Activated CD8-positive, alpha-beta memory T cell treated with anti-CD3 and anti-CD28 coated beads for 1 hour (primary cell): ENCODE results near the gene AOPEP.

Source experiments
- DNase-seq, 2 donors: peaks; one replicate each; pipeline ENCODE4 v3.0.0-alpha.2; 2020; ENCODE audit warnings: low read depth in 1 of 2; ENCODE audit errors: extremely low read depth in 1 of 2

AOPEP gene, protein sequence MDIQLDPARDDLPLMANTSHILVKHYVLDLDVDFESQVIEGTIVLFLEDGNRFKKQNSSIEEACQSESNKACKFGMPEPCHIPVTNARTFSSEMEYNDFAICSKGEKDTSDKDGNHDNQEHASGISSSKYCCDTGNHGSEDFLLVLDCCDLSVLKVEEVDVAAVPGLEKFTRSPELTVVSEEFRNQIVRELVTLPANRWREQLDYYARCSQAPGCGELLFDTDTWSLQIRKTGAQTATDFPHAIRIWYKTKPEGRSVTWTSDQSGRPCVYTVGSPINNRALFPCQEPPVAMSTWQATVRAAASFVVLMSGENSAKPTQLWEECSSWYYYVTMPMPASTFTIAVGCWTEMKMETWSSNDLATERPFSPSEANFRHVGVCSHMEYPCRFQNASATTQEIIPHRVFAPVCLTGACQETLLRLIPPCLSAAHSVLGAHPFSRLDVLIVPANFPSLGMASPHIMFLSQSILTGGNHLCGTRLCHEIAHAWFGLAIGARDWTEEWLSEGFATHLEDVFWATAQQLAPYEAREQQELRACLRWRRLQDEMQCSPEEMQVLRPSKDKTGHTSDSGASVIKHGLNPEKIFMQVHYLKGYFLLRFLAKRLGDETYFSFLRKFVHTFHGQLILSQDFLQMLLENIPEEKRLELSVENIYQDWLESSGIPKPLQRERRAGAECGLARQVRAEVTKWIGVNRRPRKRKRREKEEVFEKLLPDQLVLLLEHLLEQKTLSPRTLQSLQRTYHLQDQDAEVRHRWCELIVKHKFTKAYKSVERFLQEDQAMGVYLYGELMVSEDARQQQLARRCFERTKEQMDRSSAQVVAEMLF

DNA sequence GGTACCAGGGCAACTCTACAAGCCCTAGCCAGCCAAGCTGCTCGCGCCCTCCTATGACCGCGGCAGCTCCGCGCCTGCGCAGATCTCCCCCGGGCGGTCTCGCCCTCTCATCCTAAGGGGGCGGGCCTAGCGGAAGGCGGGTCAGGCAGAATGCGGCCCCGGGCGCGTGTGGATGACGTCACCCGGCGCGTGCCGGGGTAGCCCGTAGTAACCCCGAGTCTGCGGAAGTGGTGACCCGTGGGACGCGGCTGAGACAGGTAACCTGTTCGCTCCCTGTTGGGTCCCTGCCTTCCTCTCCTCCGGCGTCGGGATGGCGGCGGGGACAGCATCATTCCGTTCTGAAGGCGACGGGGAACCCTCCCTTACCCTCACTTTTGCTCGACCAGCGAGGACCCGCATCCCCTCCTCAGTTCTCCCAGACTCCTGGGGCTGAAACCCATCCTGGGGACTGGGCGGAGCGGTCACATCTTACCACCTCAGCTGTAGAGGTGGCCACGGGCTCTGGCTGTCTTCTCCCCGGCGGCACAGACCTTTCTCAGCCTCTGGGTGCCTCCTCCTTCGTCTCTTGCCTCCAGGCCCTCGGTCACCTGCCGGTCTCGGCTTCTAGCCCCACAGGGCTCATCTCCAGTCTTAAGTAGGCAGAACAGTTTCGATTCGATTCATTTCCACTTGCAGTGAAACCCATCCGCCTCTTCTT is at the start of gene AOPEP:
Gene AOPEP (plus strand): TSS at position 205 of the 697 bp plus-strand sequence. CDS start 33,085 bp downstream, outside the sequence.
- peak; percentile 97 to 100 for DNase-seq

DNA sequence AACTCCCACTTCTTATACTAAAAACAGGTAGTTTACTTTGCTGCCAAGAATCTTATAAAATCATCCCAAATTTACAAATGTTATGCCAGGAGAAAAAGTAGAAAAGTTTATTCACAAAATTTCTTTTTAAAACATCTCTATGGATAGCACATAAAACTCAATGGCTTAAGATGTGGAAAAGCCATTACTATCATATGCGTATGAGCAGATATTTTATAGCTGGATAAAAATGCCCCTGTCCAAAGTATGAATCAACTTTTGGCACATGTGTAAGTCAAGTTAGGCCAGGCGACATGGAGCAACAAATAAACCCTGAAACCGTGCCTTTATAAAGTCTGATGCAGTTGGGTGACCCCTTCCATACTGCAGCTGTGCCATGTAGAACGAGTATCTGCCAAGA is 48.6 kb upstream of the AOPEP start:
- DNase-seq = no peak

DNA sequence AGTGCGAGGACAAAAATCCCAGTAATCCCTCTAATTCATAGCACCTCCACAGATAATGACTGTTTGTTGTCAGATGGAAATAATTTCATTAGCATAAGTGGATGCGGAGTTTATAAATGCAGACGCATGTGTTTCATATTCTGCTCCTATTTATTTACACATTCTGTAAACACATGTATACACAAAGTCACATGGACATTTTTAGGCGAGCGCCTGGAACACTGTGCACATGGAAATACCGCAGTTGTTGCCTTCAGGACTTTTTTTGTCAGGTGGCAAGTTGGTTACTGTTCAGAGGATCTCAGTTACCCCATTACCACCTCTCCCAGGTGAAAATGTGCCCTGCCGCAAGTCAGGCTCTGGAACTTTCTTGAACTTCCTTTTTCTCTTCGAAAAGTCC is 46.9 kb upstream of the AOPEP start:
- DNase-seq = no peak

DNA sequence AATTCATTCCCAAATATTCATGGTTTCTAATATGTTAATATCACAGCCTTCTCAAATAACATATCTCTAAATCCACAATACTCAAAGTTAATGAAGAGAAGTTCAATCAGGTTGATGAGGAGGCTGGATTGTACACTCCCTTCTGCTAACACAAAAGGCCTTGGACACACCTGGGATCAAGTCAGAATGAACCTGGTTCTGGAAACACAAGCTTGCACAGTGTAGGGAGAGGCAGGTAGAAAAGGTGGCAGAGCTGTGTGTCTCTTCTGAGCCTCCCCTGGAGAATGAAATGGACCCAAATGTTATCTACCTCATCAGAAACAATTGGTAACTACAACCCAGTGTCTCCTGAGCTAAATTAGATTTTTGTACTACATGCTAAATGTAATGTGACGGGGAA is 46.5 kb upstream of the AOPEP start:
- no peak for DNase-seq

DNA sequence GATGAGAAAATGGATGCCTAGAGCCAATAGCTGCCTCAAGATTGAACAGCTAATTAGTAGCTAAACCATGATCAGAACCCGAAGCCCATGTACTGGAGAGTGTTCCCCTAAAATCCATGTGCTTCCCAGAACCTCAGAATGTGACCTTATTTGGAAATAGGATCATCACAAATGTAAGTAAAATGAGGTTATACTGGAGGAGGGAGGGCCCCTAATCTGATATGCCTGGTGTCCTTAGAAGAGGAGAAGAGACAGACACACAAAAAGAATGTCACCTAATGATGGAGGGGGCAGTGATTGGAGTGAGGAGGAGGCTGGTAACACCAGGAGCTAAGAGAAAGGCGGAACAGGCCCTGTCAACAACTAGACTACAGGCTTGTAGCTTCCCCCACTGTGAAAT is 45.9 kb upstream of the AOPEP start:
- DNase-seq = no peak

DNA sequence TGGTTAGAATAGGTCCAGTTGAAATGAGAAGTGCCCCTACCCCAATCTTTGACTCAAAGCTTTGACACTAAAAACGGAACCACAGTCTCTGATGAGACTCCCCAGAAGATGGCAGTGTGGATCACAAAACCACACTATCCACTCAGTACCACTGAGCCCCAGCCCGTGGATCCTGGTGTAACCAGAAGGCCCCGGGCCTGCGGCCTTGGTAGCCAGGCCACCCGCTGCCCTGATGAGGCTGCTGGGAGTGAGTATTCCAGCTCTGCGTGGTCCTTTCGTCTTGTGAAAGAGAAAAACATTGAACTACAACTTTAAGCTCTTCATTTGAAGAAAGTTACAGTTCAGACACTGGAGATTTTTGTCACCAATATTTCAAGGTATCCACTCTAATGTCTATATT is 45.0 kb upstream of the AOPEP start:
- DNase-seq = peak; percentile 7 to 12

DNA sequence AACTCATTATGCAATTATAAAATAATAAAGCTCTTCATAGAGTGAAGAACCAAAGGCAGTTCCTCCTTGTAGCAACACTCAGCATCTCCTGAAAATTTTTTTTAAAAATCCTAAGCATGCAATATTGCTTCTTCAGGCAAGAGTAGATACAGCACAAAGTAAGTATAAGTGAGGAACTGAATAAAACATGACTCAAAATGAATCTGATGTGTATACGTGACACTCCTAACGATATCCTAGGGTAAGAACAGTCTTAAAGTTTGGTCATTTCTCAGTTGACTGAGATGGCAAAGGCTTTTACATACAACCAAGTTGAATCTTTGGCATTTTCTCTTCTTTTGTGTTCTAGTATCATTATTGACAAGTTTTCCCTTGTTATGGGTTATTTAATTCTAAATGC is 41.1 kb upstream of the AOPEP start:
- no peak for DNase-seq

DNA sequence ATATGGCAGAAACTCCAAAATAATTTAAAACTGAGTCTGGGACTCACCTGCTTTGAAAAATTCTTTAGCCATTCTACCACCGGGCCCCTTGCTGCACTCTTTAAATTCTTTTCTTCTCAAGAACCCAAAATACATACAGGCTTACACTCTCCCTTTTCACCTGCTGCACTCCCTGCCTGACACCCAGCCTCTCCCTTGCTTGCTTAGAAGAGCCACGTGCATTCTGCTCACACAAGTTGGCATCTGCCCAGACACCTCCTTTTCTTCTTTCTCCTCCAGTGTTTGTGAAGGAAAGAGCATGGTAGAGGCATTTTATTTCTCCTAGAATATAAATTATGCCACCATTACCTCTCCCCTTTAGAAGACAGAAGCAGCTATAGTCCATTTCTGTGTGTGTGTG is 39.0 kb upstream of the AOPEP start:
- no peak for DNase-seq

DNA sequence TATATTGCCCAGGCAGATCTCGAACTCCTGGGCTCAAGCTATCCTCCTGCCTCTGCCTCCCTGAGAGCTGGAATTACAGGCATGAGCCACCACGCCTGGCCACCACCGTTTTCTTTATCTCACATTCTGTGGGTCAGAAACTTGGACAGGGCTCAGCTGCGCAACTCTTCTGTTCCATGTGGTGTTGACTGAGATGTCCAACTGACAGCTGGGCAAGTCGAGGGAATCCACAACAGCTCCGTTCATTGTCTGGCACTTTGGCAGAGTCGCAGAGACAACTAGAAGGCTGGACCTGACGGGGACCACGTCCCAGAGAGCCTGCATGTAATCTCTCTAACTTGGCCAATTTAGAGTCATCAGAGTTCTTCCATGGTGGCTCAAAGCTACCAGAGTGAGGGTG is 36.2 kb upstream of the AOPEP start:
- DNase-seq = no peak

DNA sequence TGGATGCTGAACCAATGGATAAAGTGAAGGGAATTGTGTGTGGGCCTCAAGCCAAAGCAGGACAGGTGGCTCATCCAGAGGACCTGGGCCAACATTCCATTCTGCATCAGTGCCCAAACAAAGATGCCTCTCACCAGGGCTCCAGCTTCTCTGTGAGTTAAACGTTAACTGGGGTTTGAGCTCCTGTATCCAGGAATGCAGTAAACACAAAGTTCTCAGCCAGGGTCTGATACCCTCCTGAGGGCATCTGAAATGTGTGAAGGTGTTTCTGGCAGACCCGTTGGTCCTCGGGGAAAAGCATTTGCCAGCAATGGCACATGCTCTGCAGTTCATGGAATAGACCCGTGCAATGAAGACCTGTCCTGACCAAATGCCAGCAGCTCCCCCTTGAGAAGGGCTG is 33.9 kb upstream of the AOPEP start:
- no peak for DNase-seq

DNA sequence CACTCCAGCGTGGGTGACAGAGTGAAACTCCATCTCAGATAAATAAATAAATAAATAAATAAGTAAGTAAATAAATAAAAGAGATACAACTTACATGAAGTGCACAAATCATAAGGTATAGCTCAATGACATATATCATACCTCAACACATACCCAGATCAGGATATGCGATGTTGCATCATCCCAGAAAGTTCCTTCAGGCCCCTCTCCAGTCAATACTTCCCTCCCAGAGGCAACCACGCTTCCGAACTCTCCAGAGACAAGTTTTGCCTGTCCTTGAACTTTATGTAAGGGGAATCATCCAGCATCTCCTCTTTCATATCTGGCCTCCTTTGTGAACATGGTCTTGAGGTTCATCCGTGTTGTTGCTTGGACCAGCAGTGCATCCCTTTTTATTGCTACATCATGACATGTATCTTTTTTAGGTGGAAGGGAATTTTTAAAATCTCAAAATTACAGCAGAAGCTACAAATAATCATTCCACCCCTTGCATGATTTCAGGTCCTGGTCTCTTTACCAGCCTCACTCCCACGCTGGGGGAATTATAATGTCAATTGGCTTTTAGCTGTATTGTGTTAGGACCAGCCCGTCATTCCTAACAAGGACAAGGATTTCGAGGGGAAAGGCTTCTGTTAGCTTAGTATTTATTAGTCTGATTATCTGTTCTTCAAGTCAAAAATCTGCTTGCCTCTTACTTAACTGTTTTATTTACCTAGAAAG is 32.9 kb upstream of the AOPEP start:
- DNase-seq = no peak

DNA sequence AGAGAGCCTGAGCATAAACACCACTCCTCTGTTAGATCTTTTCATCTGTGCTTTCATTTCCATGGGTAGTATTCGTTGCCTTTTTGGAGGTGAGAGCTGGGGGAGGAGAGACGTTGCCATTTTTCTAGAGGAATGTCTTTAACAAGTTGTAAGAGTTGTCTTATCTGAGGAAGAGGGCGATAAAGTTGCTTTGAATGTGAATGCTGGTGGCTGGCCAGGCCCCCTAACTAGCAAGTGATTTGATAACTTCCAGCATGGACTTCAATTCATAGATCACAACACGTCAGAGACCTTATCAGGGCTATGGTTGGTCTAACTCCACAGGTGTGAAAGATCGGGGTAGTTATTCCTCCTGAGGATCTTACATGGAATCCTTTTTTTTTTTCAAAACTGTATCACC is 30.0 kb upstream of the AOPEP start:
- DNase-seq = no peak

DNA sequence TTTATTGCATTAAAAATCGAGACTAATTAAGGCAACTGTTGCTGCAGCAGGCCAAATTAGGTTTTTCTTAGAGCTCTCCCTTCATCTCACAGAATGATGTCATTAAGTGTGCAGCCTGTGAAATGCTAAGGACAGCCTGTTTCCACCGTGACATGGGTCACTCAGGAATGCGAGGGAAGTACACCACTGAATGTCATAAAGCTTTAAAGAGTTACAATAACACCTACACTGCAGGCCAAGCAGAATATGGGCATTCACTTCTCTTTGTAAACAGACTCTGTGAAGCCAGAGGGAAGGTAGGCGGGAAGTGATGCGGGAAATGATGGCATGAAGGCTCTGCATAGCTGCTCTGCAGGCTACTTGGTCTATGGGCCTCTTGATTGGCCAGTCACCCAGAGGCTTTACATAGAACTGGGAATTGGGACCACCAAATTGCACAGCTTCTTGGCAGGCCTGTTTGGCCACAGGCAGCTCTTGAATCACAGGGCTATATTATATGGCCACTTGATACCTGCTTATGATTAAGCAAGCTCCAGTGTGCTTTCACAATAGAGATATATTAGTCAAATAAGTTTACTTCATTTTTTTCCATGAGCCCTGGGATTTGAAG is 28.4 kb upstream of the AOPEP start:
- DNase-seq = no peak

DNA sequence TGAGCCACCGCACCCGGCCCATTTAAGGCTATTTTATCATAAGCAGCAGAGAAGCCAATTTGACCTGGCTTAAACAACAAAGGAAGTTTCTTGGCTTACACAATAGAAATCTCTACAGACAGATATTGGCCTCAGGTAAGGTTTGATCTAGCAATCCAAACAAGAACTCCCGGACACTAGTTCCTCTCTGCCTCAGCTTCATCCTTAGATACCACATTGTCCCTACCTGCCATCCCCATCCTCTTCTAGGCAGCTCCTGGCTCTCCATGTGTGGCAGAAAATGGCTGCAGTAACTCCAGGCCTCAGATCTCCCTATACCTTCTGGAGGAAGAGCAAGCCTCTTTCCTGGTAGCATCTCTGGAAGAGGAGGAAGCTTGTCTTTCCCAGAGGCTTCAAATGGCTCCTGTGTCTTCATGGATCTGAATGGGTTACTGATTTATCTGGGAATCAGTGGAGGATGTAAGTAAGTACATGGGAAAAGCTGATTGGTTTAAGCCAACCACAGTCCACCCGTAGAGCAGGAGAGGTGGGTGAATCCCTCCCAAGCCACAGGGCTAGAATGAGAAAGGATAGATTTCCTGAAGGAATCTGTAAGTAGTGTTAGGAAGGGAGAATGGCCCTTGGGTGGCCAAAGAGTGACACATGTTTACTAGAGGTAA is 26.7 kb upstream of the AOPEP start:
- no peak for DNase-seq

DNA sequence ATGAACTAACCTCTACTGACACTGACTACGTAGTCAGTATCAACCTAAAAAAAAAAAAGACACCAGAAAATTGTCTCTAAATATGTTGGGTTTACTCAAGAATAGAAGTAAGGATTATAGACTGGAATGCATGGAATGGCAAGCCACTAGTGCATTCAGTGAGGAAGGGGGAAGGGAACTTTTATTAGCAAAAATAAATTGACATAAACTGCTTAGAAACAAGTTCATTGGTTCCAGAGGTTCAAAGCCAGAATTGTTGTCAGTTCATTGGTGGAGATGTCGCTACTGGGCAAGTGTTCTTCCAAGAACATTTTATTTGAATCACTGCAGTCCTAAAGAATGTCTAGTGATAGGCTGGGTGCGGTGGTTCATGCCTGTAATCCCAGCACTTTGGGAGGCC is 26.1 kb upstream of the AOPEP start:
- no peak for DNase-seq

DNA sequence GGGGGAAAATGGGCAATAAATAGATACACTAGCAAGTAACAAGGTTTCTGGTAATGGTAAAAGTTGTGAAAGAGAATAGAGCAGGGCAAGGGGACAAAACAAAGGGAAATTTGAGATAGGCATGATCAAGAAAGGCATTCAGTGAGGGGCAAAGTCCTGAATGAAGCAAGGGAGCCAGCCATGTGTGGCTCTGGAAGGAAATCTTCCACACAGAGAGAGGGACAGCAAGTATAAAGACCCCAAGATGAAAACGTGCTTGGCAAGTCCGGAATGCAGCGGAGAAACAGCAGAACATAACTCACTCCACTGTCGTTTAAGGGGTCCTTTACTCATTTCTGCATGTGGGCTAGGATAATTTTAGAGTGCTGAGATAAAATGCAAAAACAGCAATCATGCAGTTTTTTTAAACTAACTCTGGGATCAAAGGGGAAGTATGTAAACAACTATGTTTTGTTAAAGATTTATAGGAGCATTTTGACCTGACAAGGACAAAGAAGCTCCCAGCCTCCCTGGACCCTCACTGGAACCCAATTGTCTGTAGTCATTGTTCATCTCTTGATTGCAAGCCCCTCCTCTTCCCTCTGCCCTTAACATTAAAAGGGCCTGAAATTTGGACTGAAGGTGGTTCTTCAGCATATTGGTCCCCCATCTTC is 22.9 kb upstream of the AOPEP start:
- DNase-seq = no peak

DNA sequence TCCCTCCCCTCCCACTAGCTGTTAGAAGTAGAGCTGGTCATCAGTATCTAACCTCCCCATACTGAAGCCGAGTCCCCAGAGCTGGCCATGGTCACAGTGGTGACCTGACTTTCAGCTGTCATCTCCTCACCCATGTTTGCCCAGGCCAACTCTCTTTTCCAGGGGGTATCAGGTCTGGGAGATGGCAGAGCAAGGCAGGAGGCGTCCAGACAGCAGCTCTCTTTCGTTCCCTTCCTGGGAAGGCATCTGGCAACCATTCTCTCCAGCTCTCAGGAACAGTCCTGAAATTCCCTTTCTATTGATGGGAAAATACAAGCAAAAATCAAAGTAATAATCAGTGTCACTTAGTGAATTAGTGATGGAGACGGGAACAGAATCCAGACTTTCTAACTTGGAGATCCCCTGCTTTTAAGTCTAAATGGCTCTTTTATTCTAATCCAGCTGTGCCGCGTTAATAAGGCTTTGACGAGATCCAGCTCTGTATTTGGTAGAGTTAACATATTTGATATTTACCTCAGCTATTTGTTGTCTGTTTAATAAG is 21.3 kb upstream of the AOPEP start:
- DNase-seq = no peak

DNA sequence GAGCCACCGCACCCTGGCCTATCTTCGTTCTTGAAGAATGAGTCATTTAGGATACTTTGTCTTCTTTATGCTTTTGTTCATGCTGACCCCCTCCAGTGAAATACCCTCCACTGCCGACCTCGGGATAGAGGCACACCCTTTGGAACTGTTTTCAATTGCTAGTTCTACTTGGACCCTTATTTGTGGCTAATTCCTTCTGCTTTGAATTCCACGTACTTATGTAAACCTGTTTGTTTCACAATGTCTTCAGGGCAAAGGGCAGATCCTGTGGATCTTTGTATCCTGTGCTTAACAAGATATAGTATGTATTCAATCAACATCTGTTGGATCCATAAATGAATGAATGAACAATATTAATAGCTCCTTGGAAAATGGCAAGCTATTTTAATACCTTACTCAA is 19.6 kb upstream of the AOPEP start:
- DNase-seq = no peak
